PC-3 (cell line): Measurements from ENCODE around the gene TPT1.
"Not testable (repeated sequence)": the region's sequence is repeated elsewhere in the genome, so short reads cannot be mapped to it uniquely, and the experiment has no call there.

Experiments used
- EZH2 ChIP-seq: fragments of 300-600 bp; sonication (generic); IDR thresholded peaks from one replicate; pipeline ENCODE4 v1.6.1; 2017; ENCODE audit warnings: antibody characterized with exemption, mild to moderate bottlenecking, low read length; ENCODE audit not compliant: unreplicated experiment
- EZH2phosphoT487 ChIP-seq: fragments of 300-600 bp; sonication (generic); IDR thresholded peaks from 2 replicates; pipeline ENCODE4 v1.6.1; 2018; ENCODE audit warnings: mild to moderate bottlenecking, antibody characterized with exemption, low read length, borderline replicate concordance
- TF ChIP-seq, protein P1 (sequence below): fragments of 300-600 bp; sonication (generic); conservative IDR thresholded peaks from 2 replicates; pipeline ENCODE4 v1.5.1; 2017; ENCODE audit warnings: antibody characterized with exemption, low read depth, mild to moderate bottlenecking, low read length

- TF ChIP-seq, protein P1, sequence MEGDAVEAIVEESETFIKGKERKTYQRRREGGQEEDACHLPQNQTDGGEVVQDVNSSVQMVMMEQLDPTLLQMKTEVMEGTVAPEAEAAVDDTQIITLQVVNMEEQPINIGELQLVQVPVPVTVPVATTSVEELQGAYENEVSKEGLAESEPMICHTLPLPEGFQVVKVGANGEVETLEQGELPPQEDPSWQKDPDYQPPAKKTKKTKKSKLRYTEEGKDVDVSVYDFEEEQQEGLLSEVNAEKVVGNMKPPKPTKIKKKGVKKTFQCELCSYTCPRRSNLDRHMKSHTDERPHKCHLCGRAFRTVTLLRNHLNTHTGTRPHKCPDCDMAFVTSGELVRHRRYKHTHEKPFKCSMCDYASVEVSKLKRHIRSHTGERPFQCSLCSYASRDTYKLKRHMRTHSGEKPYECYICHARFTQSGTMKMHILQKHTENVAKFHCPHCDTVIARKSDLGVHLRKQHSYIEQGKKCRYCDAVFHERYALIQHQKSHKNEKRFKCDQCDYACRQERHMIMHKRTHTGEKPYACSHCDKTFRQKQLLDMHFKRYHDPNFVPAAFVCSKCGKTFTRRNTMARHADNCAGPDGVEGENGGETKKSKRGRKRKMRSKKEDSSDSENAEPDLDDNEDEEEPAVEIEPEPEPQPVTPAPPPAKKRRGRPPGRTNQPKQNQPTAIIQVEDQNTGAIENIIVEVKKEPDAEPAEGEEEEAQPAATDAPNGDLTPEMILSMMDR: not testable (repeated sequence)
- not testable (repeated sequence) for TF ChIP-seq EZH2, EZH2phosphoT487
These were observed 39.7 kb upstream of the TPT1 start for GRCh38 chr13:45380708-45381107.
